HL-60 (cell line): Measurements from ENCODE around the gene ADAMTS4.

Experiments used
- DNase-seq, 2 experiments: peaks; one replicate each; pipeline ENCODE4 v3.0.0-alpha.2; 2010 to 2020; ENCODE audit warnings: low read depth in 1 of 2, low spot score in 1 of 2
- H3K27ac ChIP-seq: fragments of 250-450 bp; sonication (Bioruptor Pico); replicated peaks from 2 replicates; pipeline ENCODE4 v1.5.1; 2020; ENCODE audit warnings: mild to moderate bottlenecking, moderate library complexity
- H3K27me3 ChIP-seq: fragments of 250-450 bp; sonication (Bioruptor Pico); 2 replicates; pipeline ENCODE4 v1.5.1; 2021; ENCODE audit warnings: mild to moderate bottlenecking, moderate library complexity; ENCODE audit not compliant: insufficient read depth, poor library complexity, severe bottlenecking
- H3K4me3 ChIP-seq: replicated peaks from 2 replicates; pipeline ENCODE4 v1.5.1; 2011; ENCODE audit warnings: mild to moderate bottlenecking, control low read depth, low read length; ENCODE audit not compliant: insufficient read depth
- GABPA ChIP-seq: IDR thresholded peaks from 2 replicates; pipeline ENCODE4 v1.6.1; 2012; ENCODE audit warnings: low read depth
- POLR2AphosphoS5 ChIP-seq: IDR thresholded peaks from 2 replicates; pipeline ENCODE4 v1.6.1; 2012; ENCODE audit warnings: low read depth
- SPI1 ChIP-seq: IDR thresholded peaks from 2 replicates; pipeline ENCODE4 v1.6.1; 2012; ENCODE audit warnings: low read depth, mild to moderate bottlenecking, borderline replicate concordance
- TF ChIP-seq, protein P1 (sequence below): IDR thresholded peaks from one replicate; pipeline ENCODE4 v1.5.1; 2011; ENCODE audit warnings: low read length, control low read depth, inconsistent platforms; ENCODE audit not compliant: insufficient read depth
- TF ChIP-seq, protein P2 (sequence below): IDR thresholded peaks from 2 replicates; pipeline ENCODE4 v1.6.1; 2012; ENCODE audit warnings: low read depth; ENCODE audit not compliant: insufficient replicate concordance

Gene ADAMTS4

DNA sequence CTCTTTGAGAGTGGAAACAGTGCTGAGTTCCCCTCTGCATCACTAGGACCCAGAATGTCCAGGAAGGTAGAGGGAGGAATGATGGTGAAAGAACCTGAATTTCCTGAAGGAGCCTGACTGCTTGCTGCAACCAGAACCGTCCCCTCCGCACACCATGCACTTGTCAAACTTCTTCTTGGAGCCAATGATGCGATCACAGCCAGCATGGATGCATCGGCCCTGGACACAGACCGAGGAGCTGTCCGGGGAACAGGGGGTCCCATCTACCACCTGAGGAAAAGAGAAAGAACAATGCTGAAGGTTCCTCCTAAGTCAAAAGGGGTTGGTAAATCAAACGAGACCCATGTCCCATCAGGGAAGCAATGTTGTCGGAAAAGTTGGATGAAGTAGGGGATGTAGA lies 6.9 kb downstream of the ADAMTS4 start:
- Histone ChIP-seq H3K27ac (no peak overlapping the region), H3K4me3 (no peak overlapping the region), H3K27me3 (no peaks in the 10 kb centered on the region)
- TF ChIP-seq, protein P1, sequence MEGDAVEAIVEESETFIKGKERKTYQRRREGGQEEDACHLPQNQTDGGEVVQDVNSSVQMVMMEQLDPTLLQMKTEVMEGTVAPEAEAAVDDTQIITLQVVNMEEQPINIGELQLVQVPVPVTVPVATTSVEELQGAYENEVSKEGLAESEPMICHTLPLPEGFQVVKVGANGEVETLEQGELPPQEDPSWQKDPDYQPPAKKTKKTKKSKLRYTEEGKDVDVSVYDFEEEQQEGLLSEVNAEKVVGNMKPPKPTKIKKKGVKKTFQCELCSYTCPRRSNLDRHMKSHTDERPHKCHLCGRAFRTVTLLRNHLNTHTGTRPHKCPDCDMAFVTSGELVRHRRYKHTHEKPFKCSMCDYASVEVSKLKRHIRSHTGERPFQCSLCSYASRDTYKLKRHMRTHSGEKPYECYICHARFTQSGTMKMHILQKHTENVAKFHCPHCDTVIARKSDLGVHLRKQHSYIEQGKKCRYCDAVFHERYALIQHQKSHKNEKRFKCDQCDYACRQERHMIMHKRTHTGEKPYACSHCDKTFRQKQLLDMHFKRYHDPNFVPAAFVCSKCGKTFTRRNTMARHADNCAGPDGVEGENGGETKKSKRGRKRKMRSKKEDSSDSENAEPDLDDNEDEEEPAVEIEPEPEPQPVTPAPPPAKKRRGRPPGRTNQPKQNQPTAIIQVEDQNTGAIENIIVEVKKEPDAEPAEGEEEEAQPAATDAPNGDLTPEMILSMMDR: no peak
- TF ChIP-seq, protein P2, sequence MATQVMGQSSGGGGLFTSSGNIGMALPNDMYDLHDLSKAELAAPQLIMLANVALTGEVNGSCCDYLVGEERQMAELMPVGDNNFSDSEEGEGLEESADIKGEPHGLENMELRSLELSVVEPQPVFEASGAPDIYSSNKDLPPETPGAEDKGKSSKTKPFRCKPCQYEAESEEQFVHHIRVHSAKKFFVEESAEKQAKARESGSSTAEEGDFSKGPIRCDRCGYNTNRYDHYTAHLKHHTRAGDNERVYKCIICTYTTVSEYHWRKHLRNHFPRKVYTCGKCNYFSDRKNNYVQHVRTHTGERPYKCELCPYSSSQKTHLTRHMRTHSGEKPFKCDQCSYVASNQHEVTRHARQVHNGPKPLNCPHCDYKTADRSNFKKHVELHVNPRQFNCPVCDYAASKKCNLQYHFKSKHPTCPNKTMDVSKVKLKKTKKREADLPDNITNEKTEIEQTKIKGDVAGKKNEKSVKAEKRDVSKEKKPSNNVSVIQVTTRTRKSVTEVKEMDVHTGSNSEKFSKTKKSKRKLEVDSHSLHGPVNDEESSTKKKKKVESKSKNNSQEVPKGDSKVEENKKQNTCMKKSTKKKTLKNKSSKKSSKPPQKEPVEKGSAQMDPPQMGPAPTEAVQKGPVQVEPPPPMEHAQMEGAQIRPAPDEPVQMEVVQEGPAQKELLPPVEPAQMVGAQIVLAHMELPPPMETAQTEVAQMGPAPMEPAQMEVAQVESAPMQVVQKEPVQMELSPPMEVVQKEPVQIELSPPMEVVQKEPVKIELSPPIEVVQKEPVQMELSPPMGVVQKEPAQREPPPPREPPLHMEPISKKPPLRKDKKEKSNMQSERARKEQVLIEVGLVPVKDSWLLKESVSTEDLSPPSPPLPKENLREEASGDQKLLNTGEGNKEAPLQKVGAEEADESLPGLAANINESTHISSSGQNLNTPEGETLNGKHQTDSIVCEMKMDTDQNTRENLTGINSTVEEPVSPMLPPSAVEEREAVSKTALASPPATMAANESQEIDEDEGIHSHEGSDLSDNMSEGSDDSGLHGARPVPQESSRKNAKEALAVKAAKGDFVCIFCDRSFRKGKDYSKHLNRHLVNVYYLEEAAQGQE: no peak
- no peak for TF ChIP-seq GABPA
- no peak for TF ChIP-seq SPI1
- TF ChIP-seq POLR2AphosphoS5: no peak
- DNase-seq: no peak

DNA sequence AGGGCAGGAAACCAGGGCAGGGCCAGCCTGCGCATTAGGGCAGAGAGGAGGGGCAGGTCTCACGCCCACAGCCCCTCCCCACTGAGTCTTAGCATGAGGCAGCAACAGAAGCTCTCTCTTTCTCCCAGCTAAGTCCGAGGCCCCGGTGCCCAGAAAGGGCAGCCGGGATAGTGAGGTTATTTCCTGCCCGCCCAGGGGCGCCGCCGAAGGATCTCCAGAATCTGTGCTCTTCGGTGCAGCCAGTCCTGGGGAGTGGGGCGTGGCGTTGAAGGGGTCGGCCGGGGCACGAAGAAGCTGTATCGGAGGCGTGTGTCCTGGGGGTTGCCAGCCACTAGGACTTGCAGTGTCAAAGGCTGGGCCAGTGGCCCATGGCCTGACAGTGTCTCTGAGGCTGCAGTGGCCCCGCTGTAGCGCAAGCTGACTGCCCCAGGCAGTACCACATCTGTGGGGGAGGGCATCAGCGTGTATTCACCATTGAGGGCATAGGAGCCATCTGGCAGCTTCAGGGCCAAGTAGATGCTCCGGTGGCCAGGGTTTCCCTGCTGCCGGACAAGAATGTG lies 7.8 kb downstream of the ADAMTS4 start:
- DNase-seq: no peak

GRCh38 chr1:161189036-161189435 lies 9.8 kb downstream of the ADAMTS4 start:
- TF ChIP-seq SPI1 (no peak), GABPA (no peak), POLR2AphosphoS5 (no peak)
- TF ChIP-seq, protein P2: no peak
- TF ChIP-seq, protein P1: no peak

More for the DNA sequence above, 7.8 kb downstream of the ADAMTS4 start:
- no peak overlapping the region for H3K4me3 ChIP-seq
- H3K27me3 ChIP-seq: no peaks in the 10 kb centered on the region
- TF ChIP-seq, protein P1: no peak
- TF ChIP-seq GABPA (no peak), POLR2AphosphoS5 (no peak), SPI1 (no peak)
- TF ChIP-seq, protein P2: no peak
- H3K27ac ChIP-seq: no peak overlapping the region

More at GRCh38 chr1:161189036-161189435, 9.8 kb downstream of the ADAMTS4 start:
- Histone ChIP-seq H3K27me3 (no peaks in the 10 kb centered on the region), H3K4me3 (no peak overlapping the region), H3K27ac (no peak overlapping the region)
- DNase-seq: no peak
